Measurements from ENCODE around the gene NAV3.

GRCh38 chr12:78240827-78241226 is 410.1 kb downstream of the NAV3 start:
- TF ChIP-seq SP1 (IDR thresholded peaks at IDR 0.05) (no peak), FOXA2 (IDR thresholded peaks at IDR 0.05) (no peak)
